SH-SY5Y (cell line): ENCODE measurements around the gene CCNK.

Source experiments
- GATA2 ChIP-seq: IDR thresholded peaks from 2 replicates; pipeline ENCODE4 v1.6.1; 2011; ENCODE audit warnings: mild to moderate bottlenecking, low read depth, low read length
- GATA3 ChIP-seq: IDR thresholded peaks from 2 replicates; pipeline ENCODE4 v1.6.1; 2011; ENCODE audit warnings: low read depth, mild to moderate bottlenecking, low read length, moderate library complexity

GRCh38 chr14:99432485-99432884 lies 48.7 kb upstream of the CCNK start:
- no peak for TF ChIP-seq GATA3
- no peak for TF ChIP-seq GATA2
